ENCODE data around the gene USP46.

- TF ChIP-seq CTCF (IDR thresholded peaks at IDR 0.05) (no peak), EP300 (IDR thresholded peaks at IDR 0.05) (no peak), POLR2AphosphoS5 (IDR thresholded peaks at IDR 0.05) (no peak), POLR2A (IDR thresholded peaks at IDR 0.05) (no peak)
These were observed 6.5 kb upstream of the USP46 start for GRCh38 chr4:52665592-52665991.
